OCI-M2 (cell line): ENCODE data around the gene CAMK2B.

ENCODE experiments used
- DNase-seq: peaks from one replicate; lab custom pipeline; 2025; ENCODE audit not compliant: unreplicated experiment; lab: John Stamatoyannopoulos, UW

The CAMK2B gene

GRCh38 chr7:44232901-44233715 is 92.3 kb downstream of the CAMK2B start:
- DNase-seq, result no peak

- DNase-seq, result no peak
Observed at GRCh38 chr7:44232396-44232795, 93.0 kb downstream of the CAMK2B start.

GRCh38 chr7:44231088-44231487 is 94.3 kb downstream of the CAMK2B start:
- no peak for DNase-seq

- DNase-seq, result no peak
Observed at GRCh38 chr7:44230286-44230685, 95.1 kb downstream of the CAMK2B start.

- DNase-seq, result no peak
Observed at GRCh38 chr7:44229546-44230105, 95.8 kb downstream of the CAMK2B start.

GRCh38 chr7:44228571-44229350 is 96.6 kb downstream of the CAMK2B start:
- DNase-seq, result no peak

- no peak for DNase-seq
Observed at GRCh38 chr7:44227911-44228310, 97.5 kb downstream of the CAMK2B start.

- DNase-seq, result no peak
Observed at GRCh38 chr7:44226396-44226753, 99.0 kb downstream of the CAMK2B start.

GRCh38 chr7:44225566-44226395 is 99.6 kb downstream of the CAMK2B start:
- no peak for DNase-seq

- DNase-seq, result no peak
Observed at GRCh38 chr7:44224974-44225565, 100.3 kb downstream of the CAMK2B start.

- no peak for DNase-seq
Observed at GRCh38 chr7:44224080-44224973, 101.1 kb downstream of the CAMK2B start.

- no peak for DNase-seq
Observed at GRCh38 chr7:44223362-44224079, 101.9 kb downstream of the CAMK2B start.

GRCh38 chr7:44222776-44223261 is 102.6 kb downstream of the CAMK2B start:
- DNase-seq, result no peak

GRCh38 chr7:44222074-44222473 is 103.3 kb downstream of the CAMK2B start:
- DNase-seq, result no peak

GRCh38 chr7:44221231-44221791 is 104.1 kb downstream of the CAMK2B start:
- no peak for DNase-seq

- no peak for DNase-seq
Observed at GRCh38 chr7:44220358-44221112, 104.9 kb downstream of the CAMK2B start.

GRCh38 chr7:44220046-44220357 is 105.4 kb downstream of the CAMK2B start:
- DNase-seq, result no peak
